ENCODE measurements around the gene LUC7L. TPM values are rescaled to one million over a fixed set of nuclear protein-coding genes. Genes with fewer than 3 reads are reported as not detected.
"Not testable (repeated sequence)": the region's sequence is repeated elsewhere in the genome, so short reads cannot be mapped to it uniquely, and the experiment has no call there.

LUC7L gene
- total RNA-seq, 1 donor from 2014 or later: 44.9 TPM

DNA sequence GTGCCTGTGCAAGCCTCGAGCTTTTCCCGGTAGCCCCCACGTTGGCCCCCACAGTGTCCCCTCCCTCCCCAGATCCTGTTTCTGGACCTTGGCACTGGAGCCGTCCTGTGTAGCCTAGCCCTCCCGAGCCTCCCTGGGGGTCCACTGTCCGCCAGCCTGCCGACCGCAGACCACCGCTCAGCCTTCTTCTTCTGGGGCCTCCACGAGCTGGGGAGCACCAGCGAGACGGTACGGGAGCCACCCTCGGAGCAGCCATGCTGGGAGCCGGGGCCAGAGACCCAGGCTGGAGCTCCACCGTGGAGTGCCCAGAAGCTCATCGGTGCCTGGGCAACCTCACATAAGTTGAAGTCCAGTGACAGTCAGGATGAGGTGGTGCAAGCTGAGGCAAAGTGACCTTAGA, 34.7 kb upstream of the LUC7L start:
- DNase-seq (ENCODE audit: low read depth): no peak

DNA sequence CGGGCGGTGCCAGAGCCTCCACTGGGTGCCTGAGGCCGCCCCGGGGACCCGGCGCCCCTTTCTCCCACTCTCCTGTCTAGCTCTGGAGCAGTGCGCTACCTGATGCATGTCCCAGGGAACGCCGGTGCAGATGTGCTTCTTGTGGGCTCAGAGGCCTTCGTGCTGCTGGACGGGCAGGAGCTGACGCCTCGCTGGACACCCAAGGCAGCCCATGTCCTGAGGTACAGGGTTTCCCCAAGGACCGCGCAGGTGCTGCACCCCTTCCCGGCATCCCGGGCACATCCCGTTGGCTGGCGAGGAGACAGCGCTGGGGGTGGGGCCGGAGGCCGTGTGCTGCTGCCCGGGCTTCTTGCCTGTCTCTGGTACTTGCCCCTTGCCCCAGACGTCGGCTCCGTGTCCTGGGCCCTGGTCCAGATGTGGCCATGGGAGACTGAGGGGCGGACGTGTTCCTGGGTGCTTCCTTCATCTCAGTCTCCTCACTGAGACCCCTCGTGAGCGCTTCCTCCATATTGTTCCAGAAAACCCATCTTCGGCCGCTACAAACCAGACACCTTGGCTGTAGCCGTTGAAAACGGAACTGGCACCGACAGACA, 34.0 kb upstream of the LUC7L start:
- no peak for DNase-seq (ENCODE audit: low read depth)

DNA sequence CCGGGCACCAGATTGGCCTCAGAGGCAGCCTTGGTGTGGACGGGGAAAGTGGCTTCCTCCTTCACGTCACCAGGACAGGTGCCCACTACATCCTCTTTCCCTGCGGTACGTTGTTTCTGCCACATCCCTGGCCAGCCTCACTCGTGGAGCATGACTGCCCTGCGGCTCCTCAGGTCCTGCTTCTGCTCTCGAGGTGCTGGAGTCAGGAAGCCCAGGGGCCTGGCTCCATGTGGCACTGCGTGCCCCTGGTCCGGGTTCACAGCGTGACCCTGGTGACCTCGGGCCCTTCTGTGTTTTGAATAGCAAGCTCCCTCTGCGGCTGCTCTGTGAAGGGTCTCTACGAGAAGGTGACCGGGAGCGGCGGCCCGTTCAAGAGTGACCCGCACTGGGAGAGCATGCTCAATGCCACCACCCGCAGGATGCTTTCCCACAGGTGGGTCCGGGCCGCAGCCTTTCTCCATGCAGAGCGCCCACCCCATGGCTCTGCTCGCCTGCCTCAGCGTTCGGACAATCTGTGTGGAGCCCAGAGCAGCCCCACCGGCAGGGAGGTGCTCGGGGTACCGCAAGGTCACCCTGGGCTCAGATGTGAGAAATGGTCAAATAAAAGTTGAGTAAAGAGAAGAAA, 33.0 kb upstream of the LUC7L start:
- DNase-seq (ENCODE audit: low read depth): no peak

DNA sequence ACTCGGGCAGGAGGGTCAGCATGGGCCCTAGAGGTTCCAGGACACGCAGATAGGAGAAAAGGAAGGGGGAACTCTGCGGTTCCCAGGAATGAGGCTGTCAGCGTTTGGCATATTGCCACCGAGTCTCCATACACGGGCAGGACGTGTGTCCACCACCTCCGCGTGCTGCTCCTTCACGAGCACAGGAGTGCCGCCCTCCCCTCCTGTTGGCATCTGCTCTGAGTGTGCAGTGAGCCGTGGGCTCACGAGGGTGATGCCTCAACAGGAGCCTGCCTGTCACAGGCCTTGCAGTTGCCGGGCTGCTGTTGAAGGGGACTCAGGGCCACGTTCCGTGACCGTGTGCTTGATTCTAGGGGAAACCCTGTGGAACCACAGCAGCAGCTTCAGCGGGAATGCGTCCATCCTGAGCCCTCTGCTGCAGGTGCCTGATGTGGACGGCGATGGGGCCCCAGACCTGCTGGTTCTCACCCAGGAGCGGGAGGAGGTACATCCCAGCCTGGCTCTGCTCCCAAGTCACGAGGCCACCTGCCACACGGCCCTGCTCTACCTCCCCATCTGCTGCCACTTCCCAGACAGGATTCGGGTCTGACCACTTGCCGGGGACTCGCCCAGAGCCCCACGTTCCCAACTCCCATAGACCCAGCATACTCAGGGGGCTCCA, 31.9 kb upstream of the LUC7L start:
- DNase-seq (ENCODE audit: low read depth): no peak

DNA sequence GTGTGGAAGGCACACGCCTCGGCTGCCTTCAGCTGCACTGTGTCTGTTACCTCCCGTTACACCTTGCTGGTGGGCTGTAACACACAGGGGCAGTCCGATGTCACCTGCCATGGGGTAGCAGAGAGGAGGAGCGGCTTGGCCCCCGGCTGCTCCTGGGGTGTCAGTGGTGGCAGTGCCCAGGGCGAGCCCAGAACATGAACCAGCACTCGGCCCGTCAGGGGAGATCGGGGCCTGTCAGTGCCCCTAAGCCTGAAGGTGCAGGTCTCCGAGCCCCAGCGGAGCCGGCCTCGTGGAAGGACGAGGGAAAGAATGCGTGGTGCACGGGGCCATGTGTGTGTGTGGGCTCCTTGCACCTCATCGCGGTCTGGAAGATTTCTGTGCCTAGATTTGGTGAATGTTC, 31.1 kb upstream of the LUC7L start:
- DNase-seq (ENCODE audit: low read depth): no peak

DNA sequence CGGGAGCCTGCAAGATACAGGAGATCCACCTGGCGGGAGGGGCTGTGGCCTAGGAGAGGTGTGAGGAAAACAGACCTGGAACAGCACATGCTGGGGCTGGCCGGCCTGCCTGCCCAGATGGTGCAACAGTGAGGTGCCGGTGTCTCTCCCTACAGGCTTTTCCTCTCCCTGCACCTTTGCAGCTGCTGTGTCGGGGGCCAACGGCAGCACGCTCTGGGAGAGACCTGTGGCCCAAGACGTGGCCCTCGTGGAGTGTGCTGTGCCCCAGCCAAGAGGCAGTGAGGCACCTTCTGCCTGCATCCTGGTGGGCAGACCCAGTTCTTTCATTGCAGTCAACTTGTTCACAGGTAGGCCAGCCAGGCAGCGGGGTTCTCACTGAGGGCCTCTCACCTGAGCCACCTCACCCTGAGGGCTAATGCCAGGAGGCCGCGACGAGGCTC, 30.6 kb upstream of the LUC7L start:
- no peak for DNase-seq (ENCODE audit: low read depth)

DNA sequence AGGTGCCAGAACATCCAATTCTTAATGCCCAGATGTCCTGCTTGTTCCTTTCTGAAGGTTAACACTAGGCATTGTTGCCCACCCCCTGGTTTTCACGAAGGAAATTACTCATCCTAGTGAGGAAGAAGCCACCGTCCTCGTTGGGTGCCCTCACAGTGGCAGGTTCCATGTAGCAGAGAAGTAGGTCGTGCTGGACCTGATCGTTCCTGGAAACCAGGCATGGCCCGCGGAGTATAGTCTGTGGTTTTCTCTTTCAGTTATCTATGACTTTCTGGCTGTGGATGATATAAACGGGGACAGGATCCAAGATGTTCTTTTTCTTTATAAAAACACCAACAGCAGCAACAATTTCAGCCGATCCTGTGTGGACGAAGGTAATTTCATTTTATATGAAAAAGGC, 30.0 kb upstream of the LUC7L start:
- no peak for DNase-seq (ENCODE audit: low read depth)

DNA sequence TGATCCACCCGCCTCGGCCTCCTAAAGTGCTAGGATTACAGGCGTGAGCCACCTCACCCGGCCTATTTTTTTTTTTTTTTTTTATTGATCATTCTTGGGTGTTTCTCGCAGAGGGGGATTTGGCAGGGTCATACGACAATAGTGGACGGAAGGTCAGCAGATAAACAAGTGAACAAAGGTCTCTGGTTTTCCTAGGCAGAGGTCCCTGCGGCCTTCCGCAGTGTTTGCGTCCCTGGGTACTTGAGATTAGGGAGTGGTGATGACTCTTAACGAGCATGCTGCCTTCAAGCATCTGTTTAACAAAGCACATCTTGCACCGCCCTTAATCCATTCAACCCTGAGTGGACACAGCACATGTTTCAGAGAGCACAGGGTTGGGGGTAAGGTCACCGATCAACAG, 28.8 kb upstream of the LUC7L start:
- not testable (repeated sequence) for DNase-seq (ENCODE audit: low read depth)

DNA sequence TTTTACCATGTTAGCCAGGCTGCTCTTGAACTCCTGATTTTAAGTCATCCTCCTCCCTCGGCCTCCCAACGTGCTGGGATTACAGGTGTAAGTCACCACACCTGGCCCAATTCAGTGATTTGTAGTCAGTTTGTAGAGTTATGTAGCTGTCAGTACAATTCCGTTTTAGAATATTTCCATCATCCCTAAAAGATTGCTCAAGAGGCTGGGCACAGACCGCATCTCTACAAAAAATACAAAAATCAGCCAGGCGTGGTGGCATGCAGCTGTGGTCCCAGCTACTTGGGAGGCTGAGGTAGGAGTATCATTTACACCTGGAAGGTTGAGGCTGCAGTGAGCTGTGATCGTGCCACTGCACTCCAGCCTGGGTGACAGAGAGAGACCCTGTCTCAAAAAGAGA, 25.9 kb upstream of the LUC7L start:
- DNase-seq (ENCODE audit: low read depth): no peak

DNA sequence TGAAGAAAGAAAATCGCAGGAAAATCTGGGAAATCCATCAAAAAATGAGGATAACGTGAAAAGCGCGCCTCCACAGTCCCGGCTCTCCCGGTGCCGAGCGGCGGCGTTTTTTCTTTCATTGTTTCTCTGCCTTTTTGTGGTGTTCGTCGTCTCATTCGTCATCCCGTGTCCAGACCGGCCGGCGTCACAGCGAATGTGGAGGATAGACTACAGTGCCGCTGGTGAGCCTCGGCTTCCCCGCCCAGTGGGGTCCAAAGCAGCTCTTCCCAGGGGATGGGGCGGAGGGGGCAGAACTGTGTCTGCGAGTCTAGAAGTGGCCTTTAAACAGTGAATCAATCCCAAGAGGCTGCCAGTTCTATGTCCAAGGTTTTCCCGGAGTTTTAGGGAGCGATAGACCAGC, 25.2 kb upstream of the LUC7L start:
- DNase-seq (ENCODE audit: low read depth): no peak

DNA sequence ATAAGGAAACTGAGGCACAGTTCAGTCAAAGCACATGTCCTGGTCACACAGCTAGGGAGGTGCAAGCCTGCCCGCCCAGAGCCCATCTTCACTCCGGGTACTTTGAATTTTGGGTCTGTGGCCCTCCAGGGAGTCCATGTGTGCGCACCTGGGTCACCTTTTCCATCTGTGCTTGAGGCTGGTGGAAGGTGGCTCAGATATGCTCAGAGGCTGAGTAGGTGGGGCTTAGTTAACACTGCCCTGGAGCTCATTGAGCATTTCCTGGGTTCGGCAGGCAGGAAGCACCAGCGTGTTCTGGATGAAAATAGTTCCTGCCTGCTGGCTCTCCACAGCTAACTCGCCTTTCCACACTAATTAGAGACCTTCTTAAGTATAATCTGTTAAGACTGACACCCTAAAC, 24.6 kb upstream of the LUC7L start:
- DNase-seq (ENCODE audit: low read depth): no peak

DNA sequence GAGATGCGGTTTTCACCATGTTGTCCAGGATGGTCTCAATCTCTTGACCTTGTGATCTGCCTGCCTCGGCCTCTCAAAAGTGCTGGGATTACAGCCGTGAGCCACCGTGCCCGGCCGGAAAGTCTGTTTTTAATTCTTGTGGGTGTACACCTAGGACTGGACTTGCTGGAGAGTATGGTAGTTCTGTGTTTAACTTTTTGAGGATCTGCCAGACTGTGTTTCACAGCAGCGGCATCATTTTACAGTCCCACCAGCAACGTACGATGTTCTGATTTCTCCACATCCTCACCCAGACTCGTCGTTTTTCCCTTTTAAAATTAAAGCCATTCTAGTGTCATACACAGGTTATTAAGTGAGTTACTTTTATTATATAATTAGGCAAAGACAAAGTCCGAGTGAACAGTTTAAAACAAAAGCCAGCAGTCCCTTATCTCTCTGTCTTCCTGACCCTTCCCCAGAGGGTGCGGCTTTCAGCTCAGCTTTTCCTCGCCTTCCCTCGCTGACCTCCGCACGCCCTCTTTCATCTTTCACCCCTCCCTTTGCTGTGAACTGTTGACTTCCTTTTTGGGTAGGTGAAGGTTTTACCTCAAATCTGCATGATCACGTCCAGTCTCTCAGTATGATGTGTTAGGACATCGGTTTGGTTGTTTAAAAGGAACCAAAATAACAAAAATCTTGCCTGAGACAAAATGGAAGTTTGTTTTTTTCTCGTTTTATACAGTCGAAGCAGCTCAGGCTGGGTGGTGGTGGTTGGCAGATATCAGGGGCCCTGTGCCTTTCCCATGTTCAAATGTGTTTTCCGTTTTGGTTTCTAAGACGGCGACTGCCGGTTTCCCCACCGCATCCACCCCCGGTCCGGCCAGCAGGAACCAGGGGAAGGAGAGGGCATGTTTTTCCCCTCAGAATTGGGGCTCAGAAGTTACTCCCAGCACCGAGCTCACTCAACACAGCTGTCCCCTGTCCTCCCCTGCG, 23.4 kb upstream of the LUC7L start:
- DNase-seq (ENCODE audit: low read depth): no peak

DNA sequence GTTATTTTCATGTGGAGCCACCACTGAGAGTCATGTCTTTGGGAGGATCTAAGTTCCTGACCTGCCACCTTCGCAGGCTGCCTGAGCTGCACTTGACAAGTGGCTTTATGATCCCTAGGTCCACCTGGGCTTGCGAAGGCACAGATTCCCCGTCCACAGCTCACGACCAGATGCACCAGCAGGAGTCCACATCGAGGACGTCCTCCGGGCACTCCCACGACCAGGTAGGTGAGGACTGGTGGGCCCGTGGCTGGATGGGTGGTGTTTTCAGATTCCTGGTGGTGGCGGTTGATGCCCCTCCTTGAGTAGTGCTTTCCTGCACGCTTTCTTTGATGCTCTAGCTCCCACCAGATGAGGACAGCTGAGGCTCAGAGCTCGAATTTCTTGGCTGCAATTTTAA, 20.2 kb upstream of the LUC7L start:
- no peak for DNase-seq (ENCODE audit: low read depth)

DNA sequence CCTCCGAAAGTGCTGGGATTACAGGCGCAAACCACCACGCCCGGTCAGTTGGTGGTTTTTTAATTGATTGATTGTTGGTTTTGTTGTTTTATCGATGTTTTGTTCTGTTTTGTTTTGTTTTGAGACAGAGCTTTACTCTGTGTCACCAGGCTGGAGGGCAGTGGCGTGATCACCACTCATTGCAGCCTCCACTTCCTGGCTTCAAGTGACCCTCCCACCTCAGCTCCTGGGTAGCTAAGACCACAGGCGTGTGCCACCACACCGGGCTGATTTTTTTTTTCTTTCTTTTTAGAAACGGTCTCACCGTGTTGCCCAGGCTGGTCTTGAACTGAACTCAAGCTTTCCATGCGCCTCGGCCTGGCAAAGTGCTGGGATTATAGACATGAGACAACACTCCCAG, 17.8 kb upstream of the LUC7L start:
- DNase-seq (ENCODE audit: low read depth): no peak

DNA sequence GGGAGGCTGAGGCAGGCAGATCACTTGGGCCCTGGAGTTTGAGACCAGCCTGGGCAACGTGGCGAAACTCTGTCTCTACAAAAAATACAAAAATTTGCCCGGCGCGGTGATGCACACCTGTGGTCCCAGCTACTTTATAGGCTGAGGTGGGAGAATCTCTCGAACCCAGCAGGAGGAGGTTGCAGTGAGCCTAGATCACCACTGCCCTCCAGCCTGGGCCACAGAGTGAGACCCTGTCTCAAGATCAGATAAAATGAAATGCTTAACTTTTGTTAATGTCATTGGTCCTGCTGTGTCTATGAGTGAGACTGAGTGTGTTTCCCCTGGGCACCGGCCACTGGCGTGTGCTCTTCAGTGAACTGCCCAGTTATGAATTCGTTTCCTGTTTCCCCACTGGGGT, 15.9 kb upstream of the LUC7L start:
- no peak for DNase-seq (ENCODE audit: low read depth)

DNA sequence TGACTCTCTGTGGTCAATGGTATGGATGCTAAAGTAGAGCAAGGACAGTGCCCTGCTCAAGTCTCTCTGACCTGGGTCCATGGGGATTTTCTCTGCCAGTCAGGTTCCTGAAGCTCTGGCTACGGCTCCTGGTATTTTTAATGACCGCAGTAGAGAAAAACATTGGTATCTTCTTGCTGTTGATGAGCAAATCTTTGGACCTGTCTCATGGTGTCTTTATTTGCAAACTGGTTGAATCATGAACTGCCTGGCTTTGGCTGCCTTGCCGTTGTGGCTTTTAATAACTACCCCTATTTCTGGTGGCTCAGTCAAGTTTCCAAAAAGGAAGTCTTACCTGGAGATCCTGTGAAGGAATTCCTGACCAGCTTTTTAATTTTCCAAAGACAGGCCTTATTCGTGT, 14.1 kb upstream of the LUC7L start:
- DNase-seq (ENCODE audit: low read depth): no peak

DNA sequence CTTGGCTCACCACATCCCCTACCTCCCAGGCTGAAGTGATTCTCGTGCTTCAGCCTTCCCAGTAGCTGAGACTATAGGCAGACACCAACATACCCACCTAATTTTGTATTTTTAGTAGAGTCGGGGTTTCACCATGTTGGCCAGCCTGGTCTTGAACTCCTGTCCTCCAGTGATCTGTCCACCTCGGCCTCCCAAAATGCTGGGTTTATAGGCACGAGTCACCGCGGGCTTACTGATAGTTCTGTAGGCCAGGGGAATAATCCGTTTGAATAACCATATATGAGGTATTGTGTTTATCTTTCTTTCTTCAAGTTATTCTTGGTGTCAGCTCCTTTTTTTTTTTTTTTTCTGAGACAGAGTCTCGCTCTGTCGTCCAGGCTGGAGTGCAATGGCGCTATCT, 13.0 kb upstream of the LUC7L start:
- no peak for DNase-seq (ENCODE audit: low read depth)

DNA sequence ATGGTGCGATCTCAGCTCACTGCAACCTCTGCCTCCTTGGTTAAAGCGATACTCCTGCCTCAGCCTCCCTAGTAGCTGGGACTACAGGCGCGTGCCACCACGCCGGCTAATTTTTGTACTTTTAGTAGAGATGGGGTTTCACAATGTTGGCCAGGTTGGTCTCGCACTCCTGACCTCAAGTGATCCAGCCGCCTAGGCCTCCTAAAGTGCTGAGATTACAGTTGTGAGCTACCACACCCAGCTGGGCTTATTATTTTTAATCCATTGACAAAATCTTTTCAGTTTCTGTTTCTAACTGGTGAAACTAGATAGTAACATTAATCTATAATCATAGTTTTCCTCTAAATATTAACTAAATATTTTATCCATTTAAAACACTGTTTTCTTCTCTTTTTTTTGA, 11.3 kb upstream of the LUC7L start:
- no peak for DNase-seq (ENCODE audit: low read depth)

DNA sequence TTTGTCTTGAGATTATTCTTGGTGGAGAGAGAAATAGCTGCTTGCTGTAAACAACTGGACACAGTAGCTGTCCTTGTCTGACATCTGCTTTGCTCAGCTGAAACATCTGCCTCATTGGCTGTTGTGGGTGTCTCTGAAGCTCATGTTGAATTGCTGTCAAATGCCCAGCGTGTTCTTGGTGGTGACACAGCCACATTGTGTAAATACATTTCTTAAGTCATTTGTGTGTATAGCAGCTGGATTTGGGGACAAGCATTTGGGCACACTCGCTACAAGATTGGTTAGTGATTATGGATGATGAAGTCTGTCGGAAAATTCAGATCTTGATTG, 10.7 kb upstream of the LUC7L start:
- no peak for DNase-seq (ENCODE audit: low read depth)

DNA sequence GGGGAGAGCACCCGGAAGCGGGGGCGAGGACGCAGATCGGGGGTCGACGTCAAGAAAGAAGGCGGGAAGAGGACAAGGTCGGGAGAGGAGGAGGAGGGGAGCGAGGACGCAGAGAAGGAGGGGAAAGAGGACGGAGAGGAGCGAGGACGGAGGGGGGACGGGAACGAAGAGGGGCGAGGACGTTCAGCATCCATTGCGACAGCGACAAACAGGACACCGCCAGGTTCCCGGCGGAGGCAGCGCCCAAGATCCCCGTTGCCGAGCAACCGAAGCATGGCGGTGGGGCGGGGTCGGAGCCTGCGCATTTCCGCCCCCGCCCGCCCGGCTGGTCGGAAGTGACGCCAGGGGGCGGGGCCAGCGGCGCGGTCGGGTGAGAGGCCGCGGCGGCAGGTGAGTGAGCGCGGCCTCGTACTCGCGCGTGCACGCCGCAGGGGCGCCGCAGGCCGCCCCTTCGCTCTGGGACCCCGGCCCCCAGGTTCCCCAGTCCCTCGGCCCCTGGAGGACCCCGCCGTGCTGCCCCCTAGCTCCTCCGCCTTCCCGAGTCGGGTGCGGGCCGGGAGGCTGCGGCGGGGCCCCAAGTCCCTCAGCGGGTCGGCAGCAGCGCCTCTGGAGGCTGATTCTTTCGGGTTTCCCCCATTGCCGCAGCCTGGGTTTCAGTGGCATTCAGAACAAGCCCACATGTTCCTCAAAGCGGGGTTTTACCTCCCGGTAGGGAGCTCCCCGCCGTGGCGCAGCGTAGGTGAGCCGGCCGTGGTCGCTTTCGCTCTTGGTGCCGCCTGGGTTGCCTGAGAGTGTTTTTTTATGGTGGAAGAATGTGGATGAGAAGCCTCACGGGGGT, 5.4 kb upstream of the LUC7L start, which contains the start of gene FAM234A:
TSS of gene FAM234A (plus strand) at position 354 of the 838 bp plus-strand sequence. CDS start 19,593 bp downstream, outside the sequence.
- DNase-seq (ENCODE audit: low read depth): peak; percentile 68

DNA sequence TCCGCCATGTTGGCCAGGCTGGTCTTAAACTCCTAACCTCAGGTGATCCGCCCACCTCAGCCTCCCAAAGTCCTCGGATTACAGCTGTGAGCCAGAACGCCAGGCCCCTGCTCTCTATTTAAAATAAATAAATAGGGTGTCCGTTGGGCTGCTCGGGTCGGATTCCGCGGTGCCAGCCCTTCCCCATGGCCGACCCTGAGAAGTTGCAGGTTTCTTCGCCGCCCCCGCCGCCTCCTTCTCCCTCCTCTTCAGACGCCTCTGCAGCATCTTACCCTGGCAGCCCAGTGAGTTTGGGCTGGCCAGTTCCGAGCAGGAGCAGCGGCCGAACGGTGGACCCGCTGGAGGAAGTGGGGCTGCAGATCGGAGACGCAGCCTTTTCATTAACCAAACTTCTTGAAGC, 1.7 kb upstream of the LUC7L start:
- no peak for DNase-seq (ENCODE audit: low read depth)

All from renal cortical epithelial cell (primary cell).